GM12891 (cell line): ENCODE data around the gene RALGPS1.

ENCODE experiments used
- PAX5 ChIP-seq: IDR thresholded peaks from 2 replicates; pipeline ENCODE4 v1.6.1; 2011; ENCODE audit warnings: low read length, moderate library complexity, mild to moderate bottlenecking; ENCODE audit not compliant: insufficient read depth, severe bottlenecking
- POLR2A ChIP-seq: IDR thresholded peaks from 2 replicates; pipeline ENCODE4 v1.6.1; 2011; ENCODE audit warnings: low read depth, low read length, control low read depth
- POLR2AphosphoS5 ChIP-seq: IDR thresholded peaks from 2 replicates; pipeline ENCODE4 v1.6.1; 2011; ENCODE audit warnings: low read depth, low read length, control low read depth
- SPI1 ChIP-seq: IDR thresholded peaks from 2 replicates; pipeline ENCODE4 v1.6.1; 2011; ENCODE audit warnings: low read depth, low read length, control low read depth
- TAF1 ChIP-seq: IDR thresholded peaks from 2 replicates; pipeline ENCODE4 v1.6.1; 2011; ENCODE audit warnings: low read depth, low read length, control low read depth

DNA sequence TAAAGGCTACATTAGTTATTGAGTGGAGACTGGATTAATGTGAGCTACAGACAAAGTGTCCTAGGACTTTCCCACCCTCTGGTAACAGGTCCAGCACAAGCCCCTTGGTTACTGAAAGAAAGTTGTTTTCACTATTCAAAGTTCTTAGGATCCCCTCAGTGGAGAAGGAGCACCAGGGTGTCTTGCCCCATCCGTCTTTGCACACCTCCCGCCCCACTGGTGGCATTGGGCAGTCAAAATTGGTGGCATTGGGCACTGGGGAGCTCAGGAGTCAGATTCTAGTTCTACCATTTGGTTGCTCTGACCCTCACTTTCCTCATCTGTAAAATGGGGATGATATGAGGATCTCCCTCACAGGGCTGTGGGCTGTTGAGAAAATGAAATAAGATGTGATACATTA is 210.2 kb downstream of the RALGPS1 start:
- TF ChIP-seq POLR2A (no peak), POLR2AphosphoS5 (no peak), PAX5 (no peak), TAF1 (no peak), SPI1 (no peak)
